Epithelial cell of esophagus (primary cell): ENCODE measurements around the gene RBMXL2.
A peak's percentile ranks its signal among the peaks of the same experiment; 100 is the strongest.

Source experiments
- DNase-seq: peaks from one replicate; pipeline ENCODE4 v3.0.0; 2010; ENCODE audit warnings: low read depth
- H3K4me3 ChIP-seq: 2 replicates; pipeline ENCODE4 v1.5.1; 2011; ENCODE audit warnings: mild to moderate bottlenecking, low read length, control low read depth
- CTCF ChIP-seq: IDR thresholded peaks from 2 replicates; pipeline ENCODE4 v1.5.1; 2011; ENCODE audit warnings: low read depth, mild to moderate bottlenecking, low read length, control low read depth, inconsistent platforms; ENCODE audit not compliant: insufficient read depth; ENCODE audit errors: missing control alignments

The RBMXL2 gene

GRCh38 chr11:7062534-7062933 lies 26.3 kb upstream of the RBMXL2 start:
- no peak for DNase-seq
- H3K4me3 ChIP-seq, result no peak overlapping the region
- no peak for TF ChIP-seq CTCF

- no peak overlapping the region for H3K4me3 ChIP-seq
- TF ChIP-seq CTCF, result no peak
- peak; percentile 62 for DNase-seq
These were observed 16.3 kb upstream of the RBMXL2 start for GRCh38 chr11:7072401-7073028.

DNA sequence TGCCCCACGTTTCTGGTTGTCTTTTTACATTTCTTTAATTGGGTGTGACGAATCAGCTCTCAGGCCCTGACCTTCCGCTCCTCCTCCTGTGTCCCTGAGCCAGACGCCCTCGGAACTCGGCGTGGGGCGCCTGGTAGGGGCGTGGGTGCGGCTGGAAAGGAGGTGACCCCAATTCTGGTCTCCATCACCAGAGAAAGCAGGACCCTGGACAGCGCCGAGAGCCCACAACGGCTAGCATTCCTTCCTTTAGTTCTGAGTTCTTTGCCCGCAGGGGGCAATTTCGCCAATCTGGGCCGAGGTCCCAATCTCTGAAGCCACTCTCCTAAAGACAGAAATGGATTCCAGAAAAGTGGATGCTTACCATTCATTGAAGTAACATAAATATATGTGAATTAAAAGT lies 11.7 kb upstream of the RBMXL2 start:
- H3K4me3 ChIP-seq, result no peak overlapping the region
- no peak for TF ChIP-seq CTCF
- no peak for DNase-seq

- DNase-seq, result no peak
- no peak for TF ChIP-seq CTCF
- no peak overlapping the region for H3K4me3 ChIP-seq
These were observed 9.2 kb upstream of the RBMXL2 start for GRCh38 chr11:7079545-7080135.

DNA sequence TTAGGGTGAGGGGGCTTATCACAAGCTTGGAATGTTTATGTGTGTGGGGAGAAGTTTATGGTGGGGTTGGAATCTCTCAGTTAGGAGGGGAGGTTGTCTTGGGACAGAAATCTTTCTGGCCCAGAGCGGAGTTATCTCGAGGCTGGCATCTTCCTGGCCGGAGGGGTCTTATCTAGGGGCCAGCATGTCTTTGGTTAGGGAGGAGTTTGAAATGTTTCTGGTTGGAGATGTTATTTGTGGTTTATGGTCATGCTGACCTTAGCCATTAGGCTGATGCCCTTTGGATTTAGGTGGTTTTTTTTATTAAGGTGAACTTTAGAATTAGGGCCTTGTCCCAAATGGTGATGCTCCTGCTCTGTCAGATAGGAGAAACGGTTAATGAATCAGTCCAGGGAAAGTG lies 7.9 kb upstream of the RBMXL2 start:
- TF ChIP-seq CTCF, result no peak
- H3K4me3 ChIP-seq, result no peak overlapping the region
- no peak for DNase-seq

GRCh38 chr11:7081441-7081840 lies 7.4 kb upstream of the RBMXL2 start:
- TF ChIP-seq CTCF, result no peak
- H3K4me3 ChIP-seq, result no peak overlapping the region
- no peak for DNase-seq
